ENCODE results near the gene NUDT16. TPM values are rescaled to one million over a fixed set of nuclear protein-coding genes. Genes with fewer than 3 reads are reported as not detected.

Gene NUDT16
- total and polyA plus RNA-seq, 9 of the 15 experiments (the other 6 are each of a cell fraction or from before 2014, with no cell fraction given) = 1.5 to 11.4 (median 7.6) TPM

DNA sequence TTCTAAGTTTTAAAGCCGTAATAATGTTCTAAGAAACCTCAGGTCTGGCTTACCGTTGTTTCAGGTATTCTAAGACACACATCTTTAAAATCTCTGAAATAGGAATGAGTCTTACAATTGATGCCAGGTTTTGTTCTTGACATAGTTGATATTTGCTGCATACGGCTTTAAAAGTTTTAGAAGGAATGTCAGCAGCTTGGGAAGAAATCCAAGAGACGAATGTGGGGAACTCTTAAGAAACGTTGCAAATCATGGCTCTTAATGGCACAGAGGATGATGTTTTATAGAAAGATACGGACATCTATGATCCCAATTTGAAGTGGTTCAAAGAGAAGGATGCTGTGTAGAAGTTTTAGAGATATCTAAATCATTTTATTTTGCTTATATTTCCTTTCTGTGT is 11.5 kb downstream of the NUDT16 start:
- TF ChIP-seq ZFP36 (IDR thresholded peaks at IDR 0.05; ENCODE audit: low read depth, low read length, partially characterized antibody) (no peak), RHOXF2B (CRISPR knock-in tag; conservative IDR thresholded peaks at IDR 0.05) (no peak), NKRF (IDR thresholded peaks at IDR 0.05; ENCODE audit: borderline replicate concordance) (no peak), MCM2 (IDR thresholded peaks at IDR 0.05; ENCODE audit: low read depth) (no peak), RBFOX2 (IDR thresholded peaks at IDR 0.05; ENCODE audit: low read depth, low read length) (no peak), PML (IDR thresholded peaks at IDR 0.05; ENCODE audit: low read length) (no peak), ZFP30 (CRISPR knock-in tag; IDR thresholded peaks at IDR 0.05; ENCODE audit: borderline replicate concordance) (no peak), POLR2H (tag; IDR thresholded peaks at IDR 0.05; ENCODE audit: low read depth) (no peak), ADNP (tag; IDR thresholded peaks at IDR 0.05) (no peak), HMGN3 (IDR thresholded peaks at IDR 0.05; ENCODE audit: borderline replicate concordance, extremely low read depth, insufficient read length, low read depth, low read length) (no peak), NCOA1 (IDR thresholded peaks at IDR 0.05; ENCODE audit: low read depth) (no peak), ATF4 (CRISPR knock-in tag; IDR thresholded peaks at IDR 0.05) (no peak)
- TF ChIP-seq, protein P1, sequence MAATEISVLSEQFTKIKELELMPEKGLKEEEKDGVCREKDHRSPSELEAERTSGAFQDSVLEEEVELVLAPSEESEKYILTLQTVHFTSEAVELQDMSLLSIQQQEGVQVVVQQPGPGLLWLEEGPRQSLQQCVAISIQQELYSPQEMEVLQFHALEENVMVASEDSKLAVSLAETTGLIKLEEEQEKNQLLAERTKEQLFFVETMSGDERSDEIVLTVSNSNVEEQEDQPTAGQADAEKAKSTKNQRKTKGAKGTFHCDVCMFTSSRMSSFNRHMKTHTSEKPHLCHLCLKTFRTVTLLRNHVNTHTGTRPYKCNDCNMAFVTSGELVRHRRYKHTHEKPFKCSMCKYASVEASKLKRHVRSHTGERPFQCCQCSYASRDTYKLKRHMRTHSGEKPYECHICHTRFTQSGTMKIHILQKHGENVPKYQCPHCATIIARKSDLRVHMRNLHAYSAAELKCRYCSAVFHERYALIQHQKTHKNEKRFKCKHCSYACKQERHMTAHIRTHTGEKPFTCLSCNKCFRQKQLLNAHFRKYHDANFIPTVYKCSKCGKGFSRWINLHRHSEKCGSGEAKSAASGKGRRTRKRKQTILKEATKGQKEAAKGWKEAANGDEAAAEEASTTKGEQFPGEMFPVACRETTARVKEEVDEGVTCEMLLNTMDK (IDR thresholded peaks at IDR 0.05; ENCODE audit: borderline replicate concordance, insufficient read depth, low read depth, low read length, poor library complexity, severe bottlenecking) = no peak
- TF ChIP-seq, protein P2, sequence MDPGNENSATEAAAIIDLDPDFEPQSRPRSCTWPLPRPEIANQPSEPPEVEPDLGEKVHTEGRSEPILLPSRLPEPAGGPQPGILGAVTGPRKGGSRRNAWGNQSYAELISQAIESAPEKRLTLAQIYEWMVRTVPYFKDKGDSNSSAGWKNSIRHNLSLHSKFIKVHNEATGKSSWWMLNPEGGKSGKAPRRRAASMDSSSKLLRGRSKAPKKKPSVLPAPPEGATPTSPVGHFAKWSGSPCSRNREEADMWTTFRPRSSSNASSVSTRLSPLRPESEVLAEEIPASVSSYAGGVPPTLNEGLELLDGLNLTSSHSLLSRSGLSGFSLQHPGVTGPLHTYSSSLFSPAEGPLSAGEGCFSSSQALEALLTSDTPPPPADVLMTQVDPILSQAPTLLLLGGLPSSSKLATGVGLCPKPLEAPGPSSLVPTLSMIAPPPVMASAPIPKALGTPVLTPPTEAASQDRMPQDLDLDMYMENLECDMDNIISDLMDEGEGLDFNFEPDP (CRISPR knock-in tag; IDR thresholded peaks at IDR 0.05) = no peak
- H3K27me3 ChIP-seq (ENCODE audit: control insufficient read depth in 2 of 2, insufficient read depth in 2 of 2, low read length in 2 of 2) = no peaks in the 10 kb centered on the region
- no peak overlapping the region for H3K4me2 ChIP-seq (ENCODE audit: insufficient read depth, low read length)
- CTCF ChIA-PET (ENCODE audit: low intra/inter-chr PET ratio) = no interaction called here
- H3K9me3 ChIP-seq (replicated peaks; ENCODE audit: control insufficient read depth, insufficient read depth, low read depth, low read length) = no peaks in the 10 kb centered on the region
- H3K9ac ChIP-seq (ENCODE audit: insufficient read depth in 1 of 2, low read depth in 2 of 2, low read length in 2 of 2) = no peak overlapping the region
- ATAC-seq = no peak
- no peaks in the 10 kb centered on the region for H3K4me1 ChIP-seq (replicated peaks in 1 of 2; ENCODE audit: control insufficient read depth in 2 of 2, insufficient read depth in 2 of 2, low read length in 2 of 2)
- no peaks in the 10 kb centered on the region for H3K36me3 ChIP-seq (ENCODE audit: control insufficient read depth, insufficient read depth, low read length)
- no peak overlapping the region for H3K4me3 ChIP-seq
- POLR2A ChIA-PET = no interaction called here
- in situ Hi-C loops (cut with MboI) = no loop called here
- 3% methylated on average over 6 of the region's 6 CpGs for WGBS (ENCODE audit: insufficient coverage, low coverage, missing lambda C conversion rate)
- no peaks in the 10 kb centered on the region for H3K79me2 ChIP-seq (ENCODE audit: control insufficient read depth, insufficient read depth, low read length)
- no TSS peak for BruUV-seq (replicated peaks)
- no peak overlapping the region for H2AFZ ChIP-seq (ENCODE audit: low read depth, low read length)
- no peaks in the 10 kb centered on the region for H4K20me1 ChIP-seq (replicated peaks; ENCODE audit: control insufficient read depth, insufficient read depth, low read length)
- H3K9me1 ChIP-seq (ENCODE audit: control insufficient read depth, insufficient read depth, low read length) = no peaks in the 10 kb centered on the region
- intact Hi-C loops (cut with micrococcal nuclease) = no loop called here
- no peak overlapping the region for H3K27ac ChIP-seq (ENCODE audit: extremely low read depth, low read depth, low read length)
- DNase-seq (ENCODE audit: extremely low read depth in 1 of 4, low spot score in 3 of 4) = no peak
- FAIRE-seq = no peak

Measured in K562 (cell line).